ENCODE measurements around the gene LMNTD2. TPM values are rescaled to one million over a fixed set of nuclear protein-coding genes. Genes with fewer than 3 reads are reported as not detected.

Gene LMNTD2
- polyA plus RNA-seq, 1 donor: 0.80 TPM

DNA sequence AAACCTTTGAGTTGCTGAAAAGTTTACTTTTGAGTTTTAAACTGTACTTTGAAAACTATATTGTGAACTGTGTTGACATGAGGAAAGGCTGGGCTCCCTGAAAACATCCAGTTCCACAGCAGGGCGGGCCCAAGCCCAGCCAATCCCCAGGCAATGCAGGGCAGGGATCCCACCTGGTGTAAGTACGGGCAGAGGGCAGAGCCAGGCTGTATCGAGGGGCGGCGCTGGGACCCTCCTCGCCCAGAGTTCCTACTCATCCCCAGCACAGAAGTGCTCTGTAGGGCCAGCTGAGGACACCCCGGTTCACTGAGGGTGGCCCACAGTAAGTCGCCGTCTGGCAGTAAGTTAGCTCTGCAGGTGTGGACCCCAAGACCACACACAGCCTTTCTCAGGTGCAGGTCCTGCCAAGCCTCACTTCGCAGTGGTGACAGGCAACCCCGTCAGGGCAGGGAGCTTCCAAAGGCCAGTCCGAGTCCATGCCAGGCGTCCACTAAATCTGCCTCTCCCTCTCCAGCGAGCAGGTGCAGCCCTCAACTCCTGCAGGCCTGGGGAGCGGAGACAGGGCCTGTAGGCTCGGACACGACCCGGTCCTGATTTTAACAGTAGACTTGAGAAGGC, 6.6 kb upstream of the LMNTD2 start:
- no peak for DNase-seq

DNA sequence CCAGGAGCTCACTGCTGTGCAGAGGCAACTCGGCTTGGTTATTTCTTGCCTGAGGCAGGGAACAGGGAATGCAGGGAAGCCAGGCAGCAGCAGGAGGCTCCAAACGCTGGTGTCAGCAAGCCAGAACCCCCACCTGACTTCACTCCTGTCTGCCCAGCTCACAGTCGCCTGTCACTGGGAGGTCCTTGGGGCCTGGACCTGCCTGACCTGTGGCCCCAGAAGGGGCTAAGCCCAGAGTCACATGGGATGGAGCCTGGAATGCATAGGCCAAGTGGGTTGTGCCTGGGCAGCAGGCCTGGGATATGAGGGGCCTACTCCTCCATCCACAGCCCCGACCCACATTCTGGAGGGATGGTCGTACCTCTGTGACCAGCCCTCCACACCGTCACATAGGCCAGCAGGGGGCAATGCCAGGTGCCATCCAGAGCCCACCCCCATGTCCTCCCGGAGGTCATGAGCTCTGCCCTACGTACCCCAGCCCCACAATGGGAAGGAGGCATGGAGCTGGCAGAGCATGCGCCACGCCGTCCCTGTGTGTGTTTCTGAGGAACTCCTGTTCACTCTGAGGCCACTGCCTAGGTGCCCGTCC, 5.5 kb upstream of the LMNTD2 start:
- no peak for DNase-seq

DNA sequence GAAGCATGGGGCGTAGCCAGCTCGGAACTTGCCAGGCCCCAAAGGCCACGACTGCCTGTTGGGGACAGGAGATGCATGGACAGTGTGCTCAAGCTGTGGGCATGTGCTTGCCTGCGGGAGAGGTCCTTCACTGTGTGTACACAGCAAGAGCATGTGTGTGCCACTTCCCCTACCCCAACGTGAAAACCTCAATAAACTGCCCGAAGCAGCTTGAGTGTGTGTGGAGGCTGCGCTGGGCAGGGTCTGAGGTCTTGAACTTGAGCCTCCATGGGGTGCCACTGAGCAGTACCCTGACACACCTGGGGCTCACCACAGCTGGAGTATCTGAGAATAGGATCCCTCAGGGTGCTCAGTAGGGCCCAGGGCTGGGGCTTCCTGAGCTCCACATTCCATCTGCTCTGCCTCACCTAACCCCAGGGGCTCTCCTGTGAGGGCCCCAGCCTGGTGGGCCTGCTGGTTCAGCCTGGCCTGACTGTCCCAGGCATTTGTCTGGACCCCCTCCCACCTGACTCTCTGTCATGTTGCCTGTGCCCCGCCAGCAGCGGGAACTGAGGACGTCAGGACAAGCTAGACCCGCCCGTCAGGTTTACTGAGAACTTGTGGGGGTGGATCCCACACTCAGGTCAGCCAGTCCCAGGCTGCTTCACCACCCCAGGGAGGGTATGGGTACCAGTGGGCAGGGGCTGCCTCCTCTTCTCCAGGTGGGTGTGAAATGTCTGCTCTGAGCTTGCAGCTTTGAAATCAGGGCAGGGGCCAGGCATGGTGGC, 3.5 kb upstream of the LMNTD2 start:
- DNase-seq: no peak

GRCh38 chr11:563066-563811, 2.7 kb upstream of the LMNTD2 start:
- DNase-seq: no peak

DNA sequence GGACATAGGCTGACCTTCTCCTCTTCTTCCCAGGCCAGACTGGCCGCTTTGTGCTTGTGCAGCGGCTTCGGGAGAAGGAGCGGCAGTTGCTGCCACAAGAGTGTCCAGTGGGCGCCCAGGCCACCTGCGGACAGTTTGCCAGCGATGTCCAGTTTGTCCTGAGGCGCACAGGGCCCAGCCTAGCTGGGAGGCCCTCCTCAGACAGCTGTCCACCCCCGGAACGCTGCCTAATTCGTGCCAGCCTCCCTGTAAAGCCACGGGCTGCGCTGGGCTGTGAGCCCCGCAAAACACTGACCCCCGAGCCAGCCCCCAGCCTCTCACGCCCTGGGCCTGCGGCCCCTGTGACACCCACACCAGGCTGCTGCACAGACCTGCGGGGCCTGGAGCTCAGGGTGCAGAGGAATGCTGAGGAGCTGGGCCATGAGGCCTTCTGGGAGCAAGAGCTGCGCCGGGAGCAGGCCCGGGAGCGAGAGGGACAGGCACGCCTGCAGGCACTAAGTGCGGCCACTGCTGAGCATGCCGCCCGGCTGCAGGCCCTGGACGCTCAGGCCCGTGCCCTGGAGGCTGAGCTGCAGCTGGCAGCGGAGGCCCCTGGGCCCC, 1.6 kb upstream of the LMNTD2 start:
- DNase-seq: no peak

- DNase-seq: no peak
Observed at GRCh38 chr11:561148-562003, 838 bp upstream of the LMNTD2 start.

DNA sequence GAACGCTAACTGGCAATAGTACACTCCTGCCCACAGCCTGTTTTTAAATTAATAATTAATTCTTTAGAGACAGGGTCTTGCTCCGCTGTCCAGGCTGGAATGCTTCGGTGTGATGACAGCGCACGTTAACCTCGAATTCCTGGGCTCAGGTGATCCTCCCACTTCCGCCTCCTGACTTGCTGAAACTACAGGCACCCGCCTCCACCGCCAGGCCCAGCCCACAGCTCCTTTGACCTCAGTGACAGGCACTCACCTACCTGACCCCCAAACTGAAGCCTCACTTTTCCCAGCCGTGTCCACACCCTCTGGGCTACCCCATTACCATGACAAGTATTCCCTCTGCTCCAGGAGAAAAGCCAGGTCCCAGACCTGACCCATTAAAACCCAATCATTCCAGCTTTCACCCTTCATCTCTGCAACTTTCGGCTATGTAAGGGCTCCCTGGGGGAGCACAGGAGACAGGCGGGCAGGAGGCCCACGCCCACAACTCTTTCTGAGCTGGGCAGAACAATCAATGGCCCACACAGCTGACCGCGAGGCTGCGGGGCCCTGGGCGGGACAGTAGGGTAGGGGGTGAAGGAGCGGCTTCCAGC, 730 bp downstream of the LMNTD2 start:
- DNase-seq: no peak

DNA sequence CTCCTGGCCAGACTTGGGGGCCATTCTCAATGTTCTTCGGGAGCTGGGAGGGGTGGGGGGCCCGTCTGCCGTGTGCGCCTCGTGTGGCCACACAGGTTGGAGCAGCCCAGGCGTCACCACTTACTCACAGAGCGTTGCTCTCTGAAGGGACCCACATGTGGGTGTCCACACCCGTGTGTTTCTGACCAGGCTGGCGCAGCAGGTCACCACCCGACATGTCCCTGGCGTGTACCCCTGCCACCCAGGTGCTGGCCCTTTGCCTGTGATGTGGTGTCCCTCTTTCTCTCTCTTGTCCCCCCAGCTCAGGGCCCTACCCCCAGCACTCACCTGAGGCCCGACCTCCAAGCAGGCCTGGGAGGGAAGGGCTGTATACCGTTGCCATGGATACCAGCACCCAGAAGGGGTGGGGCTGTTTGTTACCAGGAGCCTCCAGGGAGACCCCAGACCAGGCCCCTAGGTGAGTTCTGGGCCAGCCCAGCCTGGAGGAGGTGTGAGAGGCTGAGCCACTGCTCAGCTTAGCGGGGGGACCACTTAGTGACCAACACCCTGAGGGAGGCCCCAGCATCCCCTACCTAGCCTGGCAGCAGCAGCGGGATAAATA, 1.4 kb downstream of the LMNTD2 start:
- no peak for DNase-seq

DNA sequence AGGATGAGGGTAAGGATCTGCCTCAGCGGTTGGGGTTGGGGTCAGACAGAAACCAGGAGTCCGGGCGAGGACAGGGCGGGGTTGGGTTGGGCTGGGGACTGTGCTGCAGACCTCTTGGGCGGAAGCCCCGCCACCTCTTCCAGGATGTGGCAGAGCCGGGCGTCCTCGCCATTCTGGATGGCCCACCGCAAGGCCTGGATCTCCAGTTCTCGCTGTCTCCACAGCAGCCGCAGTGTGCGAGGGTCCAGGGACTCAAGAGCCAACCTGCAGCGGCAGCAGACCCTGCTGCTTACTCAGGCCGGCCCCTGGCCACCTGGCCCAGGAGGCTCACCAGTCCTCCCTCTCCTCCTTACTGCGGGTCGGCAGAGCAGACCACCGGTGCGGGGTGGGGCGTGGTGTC, 2.0 kb downstream of the LMNTD2 start:
- DNase-seq: no peak

DNA sequence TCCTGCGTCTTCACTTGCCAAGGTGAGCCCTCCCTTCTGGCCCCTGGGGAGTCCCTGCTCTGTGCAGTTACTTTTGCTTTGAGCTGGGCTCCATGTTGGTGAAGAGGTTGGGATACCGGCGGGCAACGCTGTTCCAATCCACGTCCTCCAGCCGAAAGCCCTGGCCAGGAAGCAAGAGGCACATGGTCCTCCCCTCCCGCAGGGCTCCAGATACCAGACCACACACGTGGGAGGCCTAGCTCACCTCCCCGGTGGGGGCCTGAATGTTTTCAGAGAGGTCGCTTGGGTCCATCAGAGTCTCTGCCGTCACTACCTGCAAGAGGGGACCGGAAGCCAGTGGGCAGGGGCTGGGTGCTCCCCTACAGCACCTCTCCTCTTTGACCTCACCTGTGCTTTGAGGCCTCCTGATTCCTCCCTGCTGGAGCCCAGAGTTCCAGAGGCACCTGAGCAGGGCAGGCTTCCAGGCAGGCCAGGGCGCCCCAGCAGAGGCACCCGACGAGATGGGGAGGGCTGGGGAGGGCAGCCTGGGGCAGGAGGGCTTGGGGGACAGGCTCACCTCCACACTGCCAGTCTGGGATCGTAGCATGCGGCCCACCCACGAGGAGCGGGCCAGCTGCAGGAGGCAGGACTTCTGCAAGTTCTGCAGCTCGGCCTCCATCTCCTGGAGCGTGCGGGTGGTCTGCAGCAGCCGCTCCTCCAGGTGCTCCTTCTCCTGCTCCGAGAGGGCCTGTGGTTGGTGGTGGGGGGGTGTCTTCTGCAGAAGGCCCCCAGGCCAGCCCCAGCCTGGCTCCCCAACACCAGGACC, 3.0 kb downstream of the LMNTD2 start:
- DNase-seq: no peak

DNA sequence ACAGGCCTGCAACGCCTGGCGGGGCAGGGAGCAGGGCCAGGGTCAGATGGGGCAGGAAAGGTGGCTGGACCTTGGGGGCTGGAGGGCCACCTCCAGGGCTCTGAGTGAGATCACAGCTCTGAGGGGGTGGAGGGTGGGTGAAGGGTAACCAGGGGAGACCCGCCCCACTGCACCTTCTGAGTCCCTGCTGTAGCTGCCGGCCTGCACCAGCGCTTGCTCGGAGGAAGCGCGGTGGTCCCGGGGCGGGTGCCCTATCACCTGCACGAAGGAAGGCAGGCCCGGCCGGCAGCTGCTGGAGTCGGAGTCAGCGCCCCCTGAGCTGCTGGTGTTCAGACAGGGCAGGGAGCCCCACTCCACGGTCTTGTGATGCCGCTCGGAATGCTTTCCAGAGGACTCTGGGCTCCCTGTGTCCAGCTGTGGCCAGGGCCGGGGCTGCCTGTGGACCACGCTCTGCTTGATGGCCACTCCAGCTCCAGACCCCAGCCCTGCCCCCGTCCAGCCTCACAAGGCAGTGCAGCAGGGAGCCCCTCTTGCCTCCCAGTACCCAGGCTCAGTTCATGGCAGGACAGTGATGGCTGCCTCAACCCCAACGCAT, 3.8 kb downstream of the LMNTD2 start:
- DNase-seq: no peak

- no peak for DNase-seq
Observed at GRCh38 chr11:555780-556661, 4.5 kb downstream of the LMNTD2 start.

DNA sequence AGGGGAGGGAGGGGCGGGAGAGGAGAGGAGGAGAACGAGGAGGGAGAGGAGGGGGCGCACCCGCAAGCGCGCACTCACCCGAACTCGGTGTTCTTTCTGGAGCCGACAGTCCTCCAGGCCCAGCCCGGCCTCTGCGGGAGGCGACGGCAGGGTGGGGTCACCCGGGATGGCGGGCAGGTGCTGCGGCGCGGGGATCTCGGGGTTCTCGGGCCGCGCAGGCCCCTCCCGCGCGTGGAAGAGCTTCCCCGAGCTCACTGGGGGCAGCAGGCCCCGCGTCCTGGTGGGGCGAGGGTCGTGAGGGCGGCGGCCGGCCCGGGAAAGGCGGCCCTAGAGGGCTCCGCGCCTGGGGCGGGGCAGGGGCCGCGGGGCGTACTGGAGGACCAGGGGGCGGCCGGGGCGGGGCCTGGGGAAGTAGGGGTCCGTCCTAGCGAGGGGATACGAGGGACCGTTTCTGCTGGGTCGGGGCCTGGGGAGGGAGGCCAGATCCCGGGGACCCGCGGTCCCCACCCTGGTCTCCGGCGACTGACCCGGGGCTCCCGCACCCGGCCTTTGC, 5.2 kb downstream of the LMNTD2 start:
- no peak for DNase-seq

GRCh38 chr11:554428-555226, 5.9 kb downstream of the LMNTD2 start:
- peak; percentile 56 for DNase-seq

DNA sequence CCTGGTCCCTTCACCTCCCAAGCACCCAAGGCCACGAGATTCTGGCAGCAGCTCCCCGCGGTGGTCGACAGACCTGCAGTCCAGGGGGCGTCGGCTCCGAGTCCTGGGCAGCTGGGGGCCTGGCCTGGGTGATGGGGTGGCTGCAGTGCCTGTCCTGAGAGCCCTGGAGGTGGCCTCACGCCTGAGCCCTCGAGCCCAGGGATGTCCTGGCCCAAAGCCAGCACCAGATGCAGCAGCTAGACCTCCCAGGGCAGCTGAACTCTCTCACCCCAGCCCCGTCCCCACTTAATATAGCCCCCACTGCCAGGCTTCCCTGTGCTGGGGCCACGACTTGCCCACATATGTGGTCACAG, 6.6 kb downstream of the LMNTD2 start:
- no peak for DNase-seq

DNA sequence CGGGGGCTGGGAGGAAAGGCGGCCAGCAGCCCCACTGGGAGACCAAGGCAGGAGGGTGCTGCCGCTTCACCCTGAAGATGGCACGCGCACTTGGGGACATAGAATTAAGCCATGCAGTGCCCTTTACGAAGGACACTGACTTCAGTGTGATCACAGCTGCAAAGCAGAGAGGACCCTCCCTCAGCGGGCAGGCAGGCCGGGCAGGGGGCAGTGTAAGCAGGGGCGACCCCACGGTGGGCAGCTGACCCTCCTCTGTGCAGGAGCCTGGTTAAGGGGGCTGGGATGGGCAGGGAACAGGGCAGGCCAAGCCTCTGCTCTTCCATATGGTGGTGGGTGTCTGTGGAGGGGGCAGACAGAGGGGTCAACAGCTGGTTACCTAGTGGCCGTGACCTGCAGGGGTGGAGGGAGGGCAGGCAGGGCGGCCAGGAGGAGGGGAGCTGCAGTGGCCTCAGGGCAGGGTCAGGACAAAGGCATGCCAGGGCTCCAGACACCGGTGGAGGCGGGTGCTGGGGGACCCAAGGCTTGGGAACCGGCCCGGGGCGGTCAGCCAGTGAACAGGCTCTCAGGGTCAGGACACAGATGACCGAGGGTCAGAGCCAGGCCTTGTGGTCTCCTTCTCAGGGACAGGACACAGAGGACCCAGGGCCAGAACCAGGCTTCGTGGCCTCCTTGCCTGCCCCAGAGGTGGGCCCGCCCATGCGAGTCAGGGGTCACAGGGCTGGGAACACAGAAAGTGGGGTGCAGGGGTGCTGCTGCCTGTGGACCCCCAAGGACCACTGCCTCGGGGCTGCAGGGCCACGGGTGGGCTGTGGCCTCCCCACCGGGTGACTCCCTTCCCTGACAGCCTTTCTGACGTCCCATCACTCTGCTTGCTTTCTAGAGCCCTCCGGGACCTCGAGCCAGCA, 7.2 kb downstream of the LMNTD2 start:
- DNase-seq: no peak

- no peak for DNase-seq
Observed at GRCh38 chr11:551596-551995, 8.9 kb downstream of the LMNTD2 start.

All from hindlimb muscle (tissue), 1 donor.